Measurements from ENCODE around the gene SVIL.
"Not testable (repeated sequence)": the region's sequence is repeated elsewhere in the genome, so short reads cannot be mapped to it uniquely, and the experiment has no call there.

Gene SVIL

DNA sequence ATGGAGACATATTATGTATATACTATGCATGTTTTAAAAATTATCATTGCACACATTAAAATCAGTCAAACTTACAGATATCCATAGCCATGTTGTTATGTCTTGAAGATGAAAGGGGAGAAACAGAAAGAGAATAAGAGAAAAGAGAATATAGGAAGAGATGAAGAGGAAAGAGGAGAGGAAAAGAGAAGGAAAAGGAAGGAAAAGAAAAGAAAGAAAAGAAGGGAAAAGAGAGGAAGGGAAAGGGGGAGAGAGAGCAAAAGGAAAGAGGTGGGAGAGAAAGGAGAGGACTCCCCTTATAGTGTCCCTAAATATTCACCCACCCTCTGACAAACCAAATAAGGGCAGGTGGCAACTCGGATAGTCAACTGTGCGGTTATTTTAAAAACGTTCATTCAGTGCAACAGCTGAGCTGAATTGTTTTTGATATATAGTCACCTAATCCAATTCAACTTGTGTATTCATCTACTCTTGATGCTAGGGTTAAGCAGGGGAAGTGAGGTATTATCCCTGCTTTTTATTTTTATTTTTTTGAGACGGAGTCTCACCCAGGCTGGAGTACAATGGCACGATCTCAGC, 14.6 kb downstream of the SVIL start:
- no peak for DNase-seq (ENCODE audit: low read depth)

DNA sequence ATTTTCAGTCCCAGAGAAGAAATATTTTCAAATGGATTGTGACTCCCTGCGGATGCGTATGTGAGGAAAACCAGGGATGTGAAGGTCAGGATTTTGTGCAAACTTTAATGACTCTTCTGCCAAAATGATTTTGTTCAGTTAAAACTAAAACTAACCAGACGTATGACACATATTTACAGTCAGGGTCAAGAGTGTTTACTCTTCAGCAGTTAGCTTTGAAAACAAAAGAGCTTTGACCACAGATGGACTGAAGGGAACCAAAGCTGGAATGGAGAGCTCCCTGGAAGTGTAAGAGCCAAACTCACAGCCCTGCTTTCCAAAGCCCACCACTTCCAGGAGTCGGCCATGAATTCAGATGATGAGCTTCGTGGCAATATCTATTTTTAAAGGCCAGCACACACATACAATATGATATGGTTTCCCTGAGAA, 15.5 kb downstream of the SVIL start:
- DNase-seq (ENCODE audit: low read depth): no peak

DNA sequence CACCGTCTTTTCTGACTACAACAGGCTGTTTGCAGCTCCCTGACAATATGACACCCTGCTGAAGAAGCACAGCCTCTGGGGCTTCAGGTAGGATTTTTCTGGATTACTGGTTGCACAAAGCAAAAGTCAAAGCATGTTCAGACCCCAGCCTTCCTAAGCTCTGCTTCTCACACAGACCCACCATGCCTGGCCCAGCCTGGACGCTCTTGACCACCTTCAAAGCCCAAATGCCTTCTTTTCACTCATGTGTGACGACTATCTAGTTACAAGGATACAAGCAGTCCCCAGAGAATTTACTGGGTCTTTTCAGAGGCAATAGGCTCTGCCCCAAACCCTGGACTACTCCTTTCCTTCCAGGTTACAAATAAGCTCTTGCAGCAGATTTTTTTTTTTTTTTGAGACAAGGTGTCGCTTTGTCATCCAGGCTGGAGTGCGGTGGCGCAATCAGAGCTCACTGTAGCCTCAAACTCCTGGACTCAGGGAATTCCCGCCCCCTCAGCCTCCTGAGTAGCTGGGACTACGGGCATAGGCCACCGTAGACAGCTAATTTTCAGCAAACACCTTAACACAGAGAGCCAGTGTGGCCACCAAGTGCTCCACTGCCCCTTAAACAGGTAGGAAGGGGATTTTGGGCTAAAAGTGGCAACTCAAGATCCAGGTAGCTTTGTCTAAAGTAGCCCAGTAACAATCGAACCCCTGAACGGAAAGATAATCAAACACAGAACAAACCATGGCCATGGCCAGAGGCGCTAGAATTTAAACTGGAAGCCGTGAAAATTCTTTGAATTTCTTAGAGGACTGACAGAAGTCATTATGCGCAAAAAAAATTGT, 16.2 kb downstream of the SVIL start:
- no peak for DNase-seq (ENCODE audit: low read depth)

DNA sequence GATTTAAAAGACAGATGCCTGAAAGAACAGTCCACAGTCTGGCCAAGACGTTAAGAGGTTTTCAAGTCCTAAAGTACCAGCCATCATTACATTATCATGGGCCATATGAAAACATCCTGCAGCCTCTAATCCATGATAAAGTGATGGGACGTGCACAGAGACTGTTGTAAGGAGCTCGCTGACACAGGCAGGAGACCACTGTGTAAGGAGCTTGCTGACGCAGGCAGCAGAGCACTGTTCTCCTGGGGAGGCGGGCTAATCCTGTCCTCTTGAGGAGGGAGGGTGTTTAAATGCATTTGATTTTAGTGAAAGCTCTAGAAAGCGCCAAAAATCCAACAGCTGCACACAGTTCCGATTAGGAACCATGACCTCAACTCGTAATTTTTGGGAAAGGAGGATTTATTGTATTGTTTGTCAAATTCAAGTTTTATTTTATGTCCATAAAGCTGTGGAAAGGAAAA, 16.9 kb downstream of the SVIL start:
- no peak for DNase-seq (ENCODE audit: low read depth)

DNA sequence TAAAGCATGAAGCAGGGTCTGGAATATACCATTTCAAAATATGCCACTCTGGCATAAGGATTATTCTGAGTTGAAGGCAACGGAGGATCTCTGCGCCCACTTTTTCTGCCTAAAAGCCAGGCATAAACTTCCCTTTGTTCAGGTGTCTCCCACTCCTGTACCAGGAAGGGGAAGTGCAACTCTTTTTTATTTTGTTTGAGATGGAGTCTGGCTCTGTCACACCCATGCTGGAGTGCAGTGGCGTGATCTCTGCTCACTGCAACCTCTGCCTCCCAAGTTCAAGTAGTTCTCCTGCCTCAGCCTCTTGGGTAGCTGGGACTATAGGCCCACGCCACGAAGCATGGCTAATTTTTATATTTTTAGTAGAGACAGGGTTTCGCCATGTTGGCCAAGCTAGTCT, 18.2 kb downstream of the SVIL start:
- no peak for DNase-seq (ENCODE audit: low read depth)

DNA sequence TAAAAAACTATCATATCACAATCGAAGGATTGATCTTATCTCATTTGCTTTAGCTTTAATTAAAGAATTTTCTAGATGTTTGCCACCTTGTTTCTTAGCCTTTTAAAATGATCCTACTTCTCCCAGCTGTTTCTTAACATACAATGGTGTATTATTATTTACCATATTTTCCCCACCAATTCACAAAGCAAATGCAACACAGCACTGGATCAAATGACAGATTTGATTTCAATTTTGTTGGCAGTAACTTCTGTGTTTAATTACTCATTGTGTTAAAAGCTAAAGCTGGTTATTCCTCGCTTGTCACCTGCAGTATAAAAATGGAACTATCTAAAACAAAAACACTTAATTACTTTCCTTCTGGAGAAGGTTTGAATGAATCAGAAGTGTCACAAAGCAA, 19.6 kb downstream of the SVIL start:
- DNase-seq (ENCODE audit: low read depth): no peak

DNA sequence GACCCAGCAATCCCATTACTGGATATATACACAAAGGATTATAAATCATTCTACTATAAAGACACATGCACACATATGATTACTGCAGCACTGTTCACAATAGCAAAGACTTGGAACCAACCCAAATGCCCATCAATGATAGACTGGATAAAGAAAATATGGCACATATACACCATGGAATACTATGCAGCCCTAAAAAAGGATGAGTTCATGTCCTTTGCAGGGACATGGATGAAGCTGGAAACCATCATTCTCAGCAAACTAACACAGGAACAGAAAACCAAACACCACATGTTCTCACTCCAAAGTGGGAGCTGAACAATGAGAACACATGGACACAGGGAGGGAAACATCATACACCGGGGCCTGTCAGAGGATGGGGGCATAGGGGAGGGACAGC, 20.5 kb downstream of the SVIL start:
- DNase-seq (ENCODE audit: low read depth): not testable (repeated sequence)

DNA sequence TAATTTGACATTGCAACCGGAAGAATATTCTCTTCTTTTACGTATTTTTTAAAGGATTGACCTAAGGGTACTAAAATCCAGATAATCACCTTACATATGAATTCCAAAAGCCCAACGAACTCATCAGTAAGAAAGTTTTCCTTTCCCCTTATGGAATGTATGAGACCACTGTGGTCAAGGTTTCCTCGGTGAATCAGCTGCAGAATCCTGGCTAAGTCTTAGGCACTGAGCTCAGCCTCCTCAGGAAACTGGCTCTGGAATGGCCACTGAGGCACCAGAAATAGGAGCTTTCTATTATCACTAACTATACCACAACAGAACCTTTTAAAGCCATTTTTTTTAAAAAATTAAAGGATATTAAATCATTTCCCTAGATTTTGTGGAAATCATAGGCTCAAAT, 21.0 kb downstream of the SVIL start:
- DNase-seq (ENCODE audit: low read depth): no peak

DNA sequence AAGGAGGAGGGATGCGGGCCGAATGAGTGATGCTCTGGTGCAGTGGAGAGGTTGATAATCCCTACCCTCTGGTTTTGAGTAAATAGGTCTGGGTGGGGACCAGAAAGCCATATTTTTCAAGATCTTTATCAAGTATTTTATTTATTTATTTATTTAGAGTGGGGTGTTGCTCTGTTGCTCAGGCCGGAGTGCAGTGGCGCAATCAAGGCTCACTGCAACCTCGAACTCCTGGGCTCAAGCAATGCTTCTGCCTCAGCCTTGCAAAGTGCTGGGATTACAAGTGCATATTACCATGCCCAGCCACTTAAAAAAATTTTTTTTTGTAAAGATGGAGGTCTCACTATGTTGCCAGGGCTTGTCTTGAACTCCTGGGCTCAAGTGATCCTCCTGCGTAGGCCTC, 21.6 kb downstream of the SVIL start:
- no peak for DNase-seq (ENCODE audit: low read depth)

DNA sequence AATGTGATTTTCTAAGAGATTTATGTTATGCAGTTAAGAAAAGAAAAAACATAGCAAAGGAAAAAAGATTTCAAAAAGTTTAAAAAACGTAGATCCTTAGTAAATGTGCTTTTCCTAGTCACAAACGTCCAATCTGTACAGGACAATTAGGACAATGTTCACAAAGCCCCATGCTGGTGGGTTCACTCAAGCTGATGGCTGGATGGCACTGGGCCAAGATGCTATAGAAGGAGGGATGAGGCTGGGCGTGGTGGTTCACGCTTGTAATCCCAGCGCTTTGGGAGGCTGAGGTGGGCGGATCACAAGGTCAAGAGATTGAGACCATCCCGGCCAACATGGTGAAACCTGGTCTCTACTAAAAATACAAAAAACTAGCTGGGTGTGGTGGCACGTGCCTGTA, 22.1 kb downstream of the SVIL start:
- DNase-seq (ENCODE audit: low read depth): no peak

DNA sequence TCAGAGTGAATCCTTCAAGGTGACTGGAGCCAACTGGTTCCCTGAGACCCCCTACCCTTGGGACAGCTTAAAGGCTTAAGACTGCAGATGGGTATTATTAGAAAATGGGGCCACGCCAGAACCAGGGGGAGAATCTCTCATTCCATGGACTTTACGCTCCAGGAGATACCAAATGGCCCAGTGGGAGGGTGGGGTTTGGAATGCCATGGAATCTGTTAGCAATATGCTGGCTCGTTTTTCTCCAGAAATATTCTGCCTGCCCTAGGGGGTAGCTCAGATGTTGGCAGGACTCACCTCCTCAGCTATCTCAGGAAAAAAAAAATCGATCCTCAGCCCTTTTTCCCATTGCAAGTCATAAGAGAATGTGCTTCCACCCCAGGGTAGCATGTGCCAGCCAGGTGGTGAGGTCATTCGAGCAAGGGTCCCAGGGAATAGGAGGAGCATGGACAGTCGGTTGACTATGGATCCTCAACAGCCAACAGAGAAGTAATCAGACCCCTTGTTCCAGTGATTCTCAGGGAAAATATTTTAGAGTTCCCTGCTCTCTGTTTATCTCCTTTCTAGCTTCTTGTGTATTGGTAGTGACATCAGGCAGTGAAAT, 22.9 kb downstream of the SVIL start:
- DNase-seq (ENCODE audit: low read depth): no peak

DNA sequence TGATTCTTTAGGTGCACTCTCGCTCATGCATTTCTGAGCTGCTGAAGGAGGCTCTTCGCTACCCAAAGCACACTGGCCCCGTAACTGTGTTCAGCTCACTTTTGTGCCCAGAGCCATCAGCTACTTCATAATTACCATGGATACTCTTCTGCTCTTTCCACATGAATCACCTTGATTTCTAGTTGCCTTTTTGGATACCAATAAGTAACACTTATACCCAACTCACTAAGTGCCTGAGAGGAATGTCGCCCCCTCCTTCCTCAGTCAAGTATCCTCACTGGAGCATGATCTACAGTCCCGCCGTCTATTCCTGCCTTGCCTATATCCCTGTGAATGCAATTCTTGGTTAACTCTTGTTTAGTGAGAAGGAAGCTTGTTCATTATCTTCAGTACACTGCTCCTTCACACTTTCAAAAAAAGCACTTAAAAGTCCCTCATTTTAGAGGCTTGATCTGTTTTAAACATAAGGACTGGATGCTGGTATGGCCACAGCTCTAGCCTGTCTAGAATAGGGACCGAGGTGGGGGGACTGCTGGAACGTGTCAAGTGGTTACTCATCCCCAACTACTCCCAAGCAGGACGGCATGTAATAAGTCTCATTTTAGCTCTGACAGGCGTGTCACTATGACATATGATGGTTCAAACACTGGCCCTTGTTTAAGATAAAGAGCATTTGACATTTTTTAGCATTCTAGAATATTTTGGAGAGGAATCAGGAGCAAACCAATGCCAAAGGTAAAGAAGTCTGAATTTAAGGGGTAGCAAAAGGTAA, 23.7 kb downstream of the SVIL start:
- no peak for DNase-seq (ENCODE audit: low read depth)

DNA sequence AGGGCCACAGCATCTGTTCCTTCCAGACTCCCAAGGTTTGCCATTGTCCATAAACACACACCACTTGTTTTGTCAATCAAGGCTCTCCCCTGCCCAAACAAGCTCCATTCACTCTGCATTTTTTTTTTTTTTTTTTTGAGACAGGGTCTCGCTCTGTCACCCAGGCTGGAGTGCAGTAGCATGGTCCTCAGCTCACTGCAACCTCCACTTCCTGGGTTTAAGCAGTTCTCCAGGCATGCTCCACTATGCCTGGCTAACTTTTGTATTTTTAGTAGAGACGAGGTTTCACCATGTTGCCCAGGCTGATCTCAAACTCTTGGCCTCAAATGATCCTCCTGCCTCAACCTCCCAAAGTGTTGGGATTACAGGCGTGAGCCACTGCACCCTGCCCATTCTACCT, 24.4 kb downstream of the SVIL start:
- DNase-seq (ENCODE audit: low read depth): not testable (repeated sequence)

DNA sequence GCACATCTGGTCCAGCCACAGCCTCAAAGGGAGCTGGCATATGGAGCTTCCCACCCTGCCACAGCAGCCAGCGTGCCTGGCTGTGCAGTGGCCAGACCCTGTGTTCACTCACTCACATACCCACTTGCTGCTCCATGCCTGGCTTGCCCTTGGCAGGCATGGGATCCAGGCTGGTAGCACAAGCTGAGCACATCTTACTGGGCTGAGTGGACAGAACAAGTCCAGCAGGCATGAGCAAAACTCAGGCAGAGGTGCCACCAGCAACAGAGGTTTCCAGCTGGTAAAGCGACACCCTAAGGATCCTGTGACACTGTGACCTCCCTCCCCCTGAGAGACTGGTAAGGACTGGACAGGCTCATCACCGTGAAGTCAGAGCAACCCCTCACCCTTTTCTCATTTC, 25.1 kb downstream of the SVIL start:
- no peak for DNase-seq (ENCODE audit: low read depth)

DNA sequence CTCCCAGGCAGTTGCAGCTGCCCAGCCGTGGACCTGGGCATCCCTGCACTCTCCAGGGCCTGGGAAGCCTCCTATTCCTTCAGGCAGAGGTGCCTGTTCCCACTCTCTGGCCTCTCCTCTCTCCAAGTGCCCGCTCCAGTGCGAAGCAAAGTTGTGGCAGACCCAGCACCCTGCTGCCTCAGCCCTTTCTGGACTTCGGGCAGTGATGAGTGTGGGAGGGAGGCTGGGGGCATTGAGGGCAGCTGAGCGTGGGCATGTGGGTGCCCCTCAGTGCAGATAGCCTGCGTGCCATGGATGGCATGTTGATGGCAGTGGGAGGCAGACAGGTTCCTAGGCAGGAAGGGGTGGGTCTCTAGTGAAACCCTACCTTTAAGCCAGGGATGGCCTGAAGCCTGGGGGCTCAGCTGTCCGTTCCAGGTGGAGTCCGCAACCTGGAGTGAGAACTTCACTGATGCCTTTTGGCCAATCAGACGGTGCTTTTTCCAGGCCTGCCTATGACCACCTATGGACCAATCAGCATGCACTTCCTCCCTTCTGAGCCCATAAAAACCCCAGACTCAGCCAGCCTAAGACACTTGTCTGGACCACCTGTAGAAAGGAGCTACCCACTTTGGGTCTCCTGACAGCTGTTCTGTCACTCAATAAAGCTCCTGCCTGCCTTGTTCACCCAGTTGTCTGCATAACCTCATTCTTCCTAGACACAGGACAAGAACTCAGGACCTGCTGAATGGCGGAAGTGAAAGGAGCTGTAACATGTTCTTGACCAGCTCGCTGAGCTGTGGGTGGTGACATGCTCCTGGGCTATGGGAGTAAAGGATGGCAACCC, 26.1 kb downstream of the SVIL start:
- no peak for DNase-seq (ENCODE audit: low read depth)

DNA sequence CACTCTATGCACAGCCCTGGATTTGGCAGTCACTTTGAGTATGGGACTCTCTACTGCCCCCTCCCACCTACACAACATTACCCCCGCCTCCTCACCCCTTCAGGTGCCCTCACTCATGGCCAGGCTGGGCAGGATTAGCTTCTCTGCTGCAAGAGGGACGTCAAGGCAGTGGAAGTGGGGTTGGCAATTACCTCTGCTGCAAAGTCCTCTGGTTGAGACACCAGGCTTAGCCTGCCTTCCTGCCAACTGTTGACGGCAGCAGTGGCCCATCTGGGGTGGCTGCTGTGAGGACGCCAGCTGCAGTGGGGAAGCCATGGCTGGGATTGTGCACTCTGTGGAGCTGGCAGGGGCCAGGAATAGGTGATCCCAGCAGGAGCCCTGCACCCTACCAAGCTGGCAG, 26.7 kb downstream of the SVIL start:
- no peak for DNase-seq (ENCODE audit: low read depth)

DNA sequence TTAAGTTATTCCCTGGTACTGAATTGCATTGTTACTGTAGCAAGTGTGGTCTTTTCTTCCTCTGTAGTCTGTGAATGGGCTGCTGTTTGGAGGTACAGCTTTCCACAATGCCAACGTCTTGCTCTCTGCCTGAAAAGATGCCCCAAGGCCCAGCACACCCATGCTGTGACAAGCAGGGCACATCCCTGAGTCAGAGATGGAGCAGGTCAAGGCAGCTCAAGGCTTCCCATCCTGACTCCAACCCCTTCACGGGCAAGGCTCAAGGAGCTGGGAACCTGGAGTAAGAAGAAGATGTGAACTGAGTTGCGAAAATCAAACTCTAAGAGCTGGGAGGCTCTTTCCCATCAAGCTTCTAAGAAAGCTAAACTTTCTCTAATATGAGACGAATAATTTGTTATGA, 27.2 kb downstream of the SVIL start:
- no peak for DNase-seq (ENCODE audit: low read depth)

DNA sequence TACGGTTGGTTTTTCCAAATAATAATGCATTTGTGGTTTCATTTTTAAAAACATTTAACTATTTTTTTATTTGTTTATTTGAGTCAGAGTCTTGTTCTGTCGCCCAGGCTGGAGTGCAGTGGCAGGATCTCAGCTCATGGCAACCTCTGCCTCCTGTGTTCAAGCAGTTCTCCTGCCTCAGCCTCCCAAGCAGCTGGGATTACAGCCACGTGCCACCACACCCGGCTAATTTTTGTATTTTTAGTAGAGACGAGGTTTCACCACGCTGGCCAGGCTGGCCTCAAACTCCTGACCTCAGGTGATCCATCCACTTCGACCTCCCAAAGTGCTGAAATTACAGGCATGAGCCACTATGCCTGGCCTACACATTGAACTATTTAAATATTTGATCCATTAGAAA, 28.1 kb downstream of the SVIL start:
- DNase-seq (ENCODE audit: low read depth): not testable (repeated sequence)

DNA sequence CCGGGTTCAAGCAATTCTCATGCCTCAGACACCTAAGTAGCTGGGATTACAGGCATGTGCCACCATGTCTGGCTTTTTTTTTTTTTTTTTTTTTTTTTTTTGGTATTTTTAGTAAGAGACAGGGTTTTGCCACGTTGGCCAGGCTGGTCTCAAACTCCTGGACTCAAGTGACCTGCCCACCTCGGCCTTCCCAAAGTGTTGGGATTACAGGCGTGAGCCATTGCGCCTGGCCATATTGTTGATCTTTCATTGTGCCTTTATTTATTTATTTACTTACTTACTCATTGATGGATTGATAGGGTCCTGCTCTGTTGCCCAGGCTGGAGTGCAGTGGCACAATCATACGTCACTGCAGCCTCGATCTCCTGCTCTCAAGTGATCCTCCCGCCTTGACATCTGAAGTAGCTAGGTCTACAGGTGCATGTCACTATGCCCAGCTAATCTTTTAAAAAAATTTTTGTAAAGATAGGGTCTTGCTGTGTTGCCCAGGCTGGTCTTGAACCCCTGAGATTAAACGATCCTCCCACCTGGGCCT, 30.4 kb downstream of the SVIL start:
- DNase-seq (ENCODE audit: low read depth): no peak

DNA sequence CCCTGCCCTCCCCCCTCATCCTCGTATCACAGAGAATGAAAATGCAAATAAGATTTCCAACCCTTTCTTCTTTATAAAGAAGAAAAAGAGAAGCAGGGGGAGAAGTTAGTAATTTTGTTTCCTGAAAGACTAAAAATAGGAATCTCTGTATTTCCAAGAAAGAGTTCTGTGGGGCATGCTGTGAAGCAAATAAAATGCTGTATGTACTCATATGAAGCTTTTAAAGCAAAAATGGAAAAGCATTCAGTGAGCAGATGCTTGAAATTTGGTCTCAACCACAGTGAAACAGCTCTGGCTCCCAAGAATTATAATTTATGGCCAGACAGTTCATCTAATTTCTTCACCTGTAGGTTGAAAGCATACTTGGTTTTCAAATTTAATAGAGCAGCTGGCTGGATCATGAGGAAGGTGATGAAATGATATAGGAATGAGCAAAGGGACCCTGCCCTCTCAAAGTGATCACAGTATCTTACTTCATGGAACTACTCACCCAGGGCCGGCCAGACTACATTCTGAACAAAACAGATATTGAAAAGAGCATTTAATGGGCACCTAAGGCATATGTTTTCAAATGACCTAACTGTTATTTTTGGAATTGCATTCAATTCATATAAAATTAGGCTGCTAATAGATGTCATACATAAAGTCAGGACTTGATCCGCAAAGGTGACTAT, 31.4 kb downstream of the SVIL start:
- DNase-seq (ENCODE audit: low read depth): no peak

DNA sequence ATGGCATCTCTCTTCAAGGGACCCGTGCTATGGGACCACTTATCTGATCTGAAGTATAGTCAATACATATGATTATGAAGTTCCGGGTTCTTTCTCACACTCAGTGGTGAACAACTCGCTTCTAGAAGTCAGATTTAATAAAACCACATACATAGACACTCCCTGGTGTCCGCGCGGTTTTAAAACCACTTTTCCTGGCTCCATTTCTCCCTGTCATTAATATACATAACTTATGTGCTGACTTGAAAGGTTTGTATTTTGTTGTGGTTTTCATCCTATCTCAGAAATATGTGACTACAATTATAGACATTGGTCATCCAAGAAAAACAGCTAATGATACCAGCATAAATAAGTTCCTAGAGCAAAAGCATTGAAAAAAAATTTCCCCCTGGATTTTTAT, 34.0 kb downstream of the SVIL start:
- DNase-seq (ENCODE audit: low read depth): no peak

All from HS-27A (cell line).